AG04449 (cell line): ENCODE data around the gene TFDP1.

Source experiments
- CTCF ChIA-PET: fragments of 350-600 bp; formaldehyde crosslinking; extraction: SDS; loops from one replicate; lab custom pipeline; 2021; ENCODE audit warnings: antibody characterized with exemption; lab: Yijun Ruan, JAX
- POLR2A ChIA-PET: fragments of 400-600, 350-600 bp; formaldehyde crosslinking; extraction: SDS; loops from one replicate; lab custom pipeline; 2020; ENCODE audit warnings: antibody characterized with exemption, inconsistent platforms; lab: Yijun Ruan, JAX
- DNase-seq: peaks from one replicate; pipeline ENCODE4 v3.0.0-alpha.2; 2010; ENCODE audit warnings: low read depth, low spot score
- H3K4me3 ChIP-seq: 2 replicates; pipeline ENCODE4 v1.5.1; 2011; ENCODE audit warnings: low read depth, mild to moderate bottlenecking, control low read depth, low read length
- TF ChIP-seq, protein P1 (sequence below): IDR thresholded peaks from one replicate; pipeline ENCODE4 v1.5.1; 2011; ENCODE audit warnings: mild to moderate bottlenecking, moderate library complexity, low read length, control low read depth, inconsistent platforms; ENCODE audit not compliant: insufficient read depth; ENCODE audit errors: missing control alignments

Gene TFDP1

DNA sequence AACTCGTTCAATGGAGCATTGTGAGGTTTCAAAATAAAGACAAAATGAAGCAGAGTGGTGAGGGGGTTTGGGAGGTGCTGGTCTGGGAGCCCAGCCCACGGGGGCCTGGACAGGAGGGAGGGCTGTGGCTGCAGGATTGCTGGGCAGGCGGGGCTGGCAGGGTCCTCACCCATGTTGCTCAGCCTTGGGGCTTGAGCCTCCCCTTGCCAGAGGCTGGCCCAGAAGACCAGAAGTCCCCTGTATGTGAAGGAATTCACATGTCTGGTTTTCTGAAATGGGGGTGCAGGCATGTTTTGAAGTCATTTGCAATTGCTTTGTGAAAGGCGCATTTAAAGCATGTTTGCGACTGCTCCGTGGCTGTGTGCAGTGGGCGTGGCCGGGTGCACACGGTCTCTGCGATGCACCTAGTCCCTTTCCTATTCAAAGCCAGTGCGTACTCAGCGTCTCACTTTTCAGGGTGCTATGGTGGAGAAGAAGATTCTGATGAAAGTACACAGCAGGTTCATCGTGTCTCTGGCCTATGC is 84.7 kb downstream of the TFDP1 start:
- POLR2A ChIA-PET = no interaction called here
- no peak overlapping the region for H3K4me3 ChIP-seq
- TF ChIP-seq, protein P1, sequence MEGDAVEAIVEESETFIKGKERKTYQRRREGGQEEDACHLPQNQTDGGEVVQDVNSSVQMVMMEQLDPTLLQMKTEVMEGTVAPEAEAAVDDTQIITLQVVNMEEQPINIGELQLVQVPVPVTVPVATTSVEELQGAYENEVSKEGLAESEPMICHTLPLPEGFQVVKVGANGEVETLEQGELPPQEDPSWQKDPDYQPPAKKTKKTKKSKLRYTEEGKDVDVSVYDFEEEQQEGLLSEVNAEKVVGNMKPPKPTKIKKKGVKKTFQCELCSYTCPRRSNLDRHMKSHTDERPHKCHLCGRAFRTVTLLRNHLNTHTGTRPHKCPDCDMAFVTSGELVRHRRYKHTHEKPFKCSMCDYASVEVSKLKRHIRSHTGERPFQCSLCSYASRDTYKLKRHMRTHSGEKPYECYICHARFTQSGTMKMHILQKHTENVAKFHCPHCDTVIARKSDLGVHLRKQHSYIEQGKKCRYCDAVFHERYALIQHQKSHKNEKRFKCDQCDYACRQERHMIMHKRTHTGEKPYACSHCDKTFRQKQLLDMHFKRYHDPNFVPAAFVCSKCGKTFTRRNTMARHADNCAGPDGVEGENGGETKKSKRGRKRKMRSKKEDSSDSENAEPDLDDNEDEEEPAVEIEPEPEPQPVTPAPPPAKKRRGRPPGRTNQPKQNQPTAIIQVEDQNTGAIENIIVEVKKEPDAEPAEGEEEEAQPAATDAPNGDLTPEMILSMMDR = no peak
- no peak for DNase-seq
- CTCF ChIA-PET = no interaction called here

DNA sequence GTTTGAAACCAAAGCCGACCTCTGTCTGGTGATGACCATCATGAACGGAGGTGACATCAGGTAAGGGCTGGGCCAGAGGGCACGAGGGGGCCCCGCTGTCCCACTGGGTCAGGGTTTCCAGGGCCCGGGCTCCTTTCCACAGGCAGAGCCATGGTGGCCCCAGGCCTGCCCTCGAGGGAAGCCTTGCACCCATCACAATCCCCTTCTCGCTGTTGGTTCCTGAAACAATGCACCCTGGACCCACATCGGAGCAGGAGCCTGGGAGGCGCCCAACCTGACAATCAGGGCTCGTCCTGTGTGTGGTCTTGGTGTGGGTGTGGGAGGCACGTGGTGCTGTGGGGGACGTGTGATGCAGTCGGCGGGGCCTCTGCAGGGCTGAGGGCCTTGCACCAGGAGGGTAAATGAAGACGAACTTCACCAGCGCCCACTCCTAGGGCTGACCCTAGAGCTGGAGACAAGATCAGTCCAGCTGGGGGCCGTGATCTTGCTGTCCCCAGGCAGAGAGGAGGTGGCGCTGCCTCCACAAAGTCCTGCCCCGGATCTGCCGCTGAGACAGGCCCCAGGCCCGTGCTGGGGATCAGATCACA is 85.3 kb downstream of the TFDP1 start:
- ChIA-PET CTCF (no interaction called here), POLR2A (no interaction called here)
- DNase-seq = no peak
- H3K4me3 ChIP-seq = no peak overlapping the region
- TF ChIP-seq, protein P1 = no peak

DNA sequence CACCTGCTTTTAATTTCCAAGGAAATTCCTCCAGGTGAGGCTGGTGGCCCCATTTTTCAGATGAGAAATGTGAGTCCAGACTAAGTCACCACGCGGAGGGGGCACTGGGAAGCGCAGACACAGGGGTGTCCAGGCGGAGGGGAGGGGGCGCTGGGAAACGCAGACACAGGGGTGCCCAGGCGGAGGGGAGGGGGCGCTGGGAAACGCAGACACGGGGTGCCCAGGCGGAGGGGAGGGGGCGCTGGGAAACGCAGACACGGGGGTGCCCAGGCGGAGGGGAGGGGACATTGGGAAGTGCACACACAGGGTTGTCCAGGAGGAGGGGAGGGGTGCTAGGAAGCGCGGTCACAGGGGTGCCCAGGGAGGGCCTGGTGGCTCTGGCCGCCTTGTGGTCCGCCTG is 86.0 kb downstream of the TFDP1 start:
- no peak overlapping the region for H3K4me3 ChIP-seq
- no peak for DNase-seq
- TF ChIP-seq, protein P1 = no peak
- ChIA-PET CTCF (no interaction called here), POLR2A (no interaction called here)

DNA sequence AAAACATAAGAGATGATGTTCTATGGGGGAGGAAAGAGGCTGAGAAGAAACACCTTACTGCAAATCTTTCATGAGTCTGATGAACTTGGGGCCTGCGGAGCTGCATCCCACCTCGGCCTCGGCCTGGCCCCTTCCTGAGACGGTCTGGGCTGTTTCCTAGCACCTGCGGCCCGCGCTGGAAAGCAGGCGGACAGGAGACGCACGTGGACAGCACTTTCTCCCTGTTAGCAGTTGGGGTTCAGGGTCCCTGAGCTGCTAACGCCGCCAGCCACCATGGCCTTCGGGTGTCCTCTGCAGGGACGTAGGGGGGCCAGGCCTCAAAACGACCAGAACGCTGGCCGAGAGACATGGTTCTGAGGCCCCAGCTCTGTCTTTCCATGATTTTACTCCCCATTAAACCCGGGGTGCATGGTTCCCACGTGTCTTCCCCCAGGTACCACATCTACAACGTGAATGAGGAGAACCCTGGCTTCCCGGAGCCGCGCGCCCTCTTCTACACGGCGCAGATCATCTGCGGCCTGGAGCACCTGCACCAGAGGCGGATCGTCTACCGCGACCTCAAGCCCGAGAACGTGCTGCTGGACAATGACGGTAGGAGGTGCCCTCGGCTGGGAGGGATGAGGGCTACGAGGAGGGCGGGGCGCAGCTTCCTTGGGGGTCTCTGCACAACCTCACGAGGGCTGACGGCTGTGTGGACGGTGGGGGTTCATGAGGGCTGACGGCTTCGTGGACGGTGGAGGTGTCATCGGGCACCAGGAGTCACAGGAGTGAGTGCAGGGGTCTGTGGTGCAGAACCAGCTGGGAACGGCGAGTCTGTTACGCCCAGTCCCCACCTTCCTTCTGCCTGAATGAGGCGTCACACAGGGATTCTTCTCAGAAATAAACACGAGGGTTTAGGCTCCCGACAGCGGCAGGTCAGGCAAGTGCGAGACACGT is 86.8 kb downstream of the TFDP1 start:
- CTCF ChIA-PET = interaction anchor here (0.7 kb wide), 1 partner anchor 53 kb away, joined by 4 read pairs; no protein-coding TSS in a partner anchor

DNA sequence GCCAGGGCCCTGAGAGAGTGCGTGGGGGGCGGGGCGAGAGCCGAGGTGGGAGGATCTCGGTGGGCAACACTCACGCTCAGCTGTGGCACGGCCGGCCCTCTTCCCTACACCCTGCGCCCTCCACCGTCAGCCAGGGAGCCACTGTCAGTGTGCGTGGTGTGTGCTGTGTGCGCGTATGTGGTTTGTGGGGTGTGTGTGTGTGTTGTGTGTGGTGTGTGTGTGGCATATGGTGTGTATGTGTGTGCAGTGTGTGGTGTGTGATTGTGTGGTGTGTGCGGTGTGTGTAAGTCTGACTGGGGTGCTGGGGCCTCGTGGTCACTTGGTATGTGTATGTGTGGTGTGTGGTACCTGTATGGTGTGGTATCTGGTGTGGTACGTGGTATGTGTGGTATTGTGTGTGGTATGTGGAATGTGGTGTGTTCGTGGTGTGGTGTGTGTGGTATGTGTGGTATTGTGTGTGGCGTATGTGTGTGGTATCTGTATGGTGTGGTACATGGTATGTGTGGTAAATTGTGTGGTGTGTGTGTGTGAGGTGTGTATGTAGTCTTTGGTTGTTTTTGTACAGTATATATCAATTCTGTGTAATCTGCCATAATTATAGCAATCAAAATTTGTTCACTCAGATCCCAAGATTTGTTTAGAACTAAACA is 87.6 kb downstream of the TFDP1 start:
- ChIA-PET POLR2A (no interaction called here), CTCF (no interaction called here)
- TF ChIP-seq, protein P1 = no peak
- DNase-seq = no peak
- no peak overlapping the region for H3K4me3 ChIP-seq

More for the DNA sequence above, 86.8 kb downstream of the TFDP1 start:
- DNase-seq = no peak
- TF ChIP-seq, protein P1 = no peak
- no peak overlapping the region for H3K4me3 ChIP-seq
- POLR2A ChIA-PET = no interaction called here
